Measurements from ENCODE around the gene ABCA2. TPM values are rescaled to one million over a fixed set of nuclear protein-coding genes. Genes with fewer than 3 reads are reported as not detected.

The ABCA2 gene
- total and polyA plus RNA-seq, 11 donors: 13.1 to 44.3 (median 30.6) TPM

GRCh38 chr9:137014776-137015539, 13.1 kb downstream of the ABCA2 start:
- ATAC-seq (no peak), DNase-seq (no peak)
- TF ChIP-seq POLR2A (IDR thresholded peaks at IDR 0.05) (no peak), CTCF (IDR thresholded peaks at IDR 0.05) (no peak)
- Histone ChIP-seq H3K4me3 (no peak overlapping the region), H3K27me3 (no peaks in the 10 kb centered on the region), H3K4me1 (no peaks in the 10 kb centered on the region), H3K9me3 (no peaks in the 10 kb centered on the region), H3K27ac (no peak overlapping the region), H3K36me3 (peaks cover 0 to 79% (median 52%) of the 10 kb centered on the region in 9 donors)
- intact Hi-C loops (cut with DNase I): loop anchor here in 1 of 10 donors (5.0 kb wide), 1 partner anchor 188 kb away; no protein-coding TSS in a partner anchor
- 94 to 98% (median 97%) methylated on average over 21 to 36 of the region's 36 CpGs for WGBS, 4 donors

GRCh38 chr9:137014166-137014565, 13.9 kb downstream of the ABCA2 start:
- ATAC-seq: no peak

GRCh38 chr9:137013571-137013940, 14.5 kb downstream of the ABCA2 start:
- H3K36me3 ChIP-seq: peaks cover 0 to 83% (median 55%) of the 10 kb centered on the region in 9 donors

More at GRCh38 chr9:137014166-137014565, 13.9 kb downstream of the ABCA2 start:
- TF ChIP-seq POLR2A (IDR thresholded peaks at IDR 0.05) (no peak), CTCF (IDR thresholded peaks at IDR 0.05) (no peak)
- intact Hi-C loops (cut with DNase I): no loop called here
- Histone ChIP-seq H3K27ac (no peak overlapping the region), H3K4me3 (no peak overlapping the region), H3K4me1 (no peaks in the 10 kb centered on the region), H3K9me3 (no peaks in the 10 kb centered on the region), H3K36me3 (peaks cover 0 to 87% (median 59%) of the 10 kb centered on the region in 9 donors), H3K27me3 (no peaks in the 10 kb centered on the region)
- DNase-seq: no peak
- WGBS, 4 donors: 89 to 95% (median 92%) methylated on average over 19 to 23 of the region's 23 CpGs

GRCh38 chr9:137012694-137013570, 15.1 kb downstream of the ABCA2 start:
- DNase-seq (no peak), ATAC-seq (no peak)
- TF ChIP-seq POLR2A (IDR thresholded peaks at IDR 0.05) (no peak), CTCF (IDR thresholded peaks at IDR 0.05) (no peak)
- H3K27ac ChIP-seq: no peak overlapping the region
- peaks cover 0 to 86% (median 53%) of the 10 kb centered on the region in 9 donors for H3K36me3 ChIP-seq
- 86 to 96% (median 89%) methylated on average over 16 to 67 of the region's 67 CpGs for WGBS, 4 donors
- no peak overlapping the region for H3K4me3 ChIP-seq
- H3K9me3 ChIP-seq: no peaks in the 10 kb centered on the region
- no peaks in the 10 kb centered on the region for H3K27me3 ChIP-seq
- no peaks in the 10 kb centered on the region for H3K4me1 ChIP-seq
- intact Hi-C loops (cut with DNase I): no loop called here

More at GRCh38 chr9:137013571-137013940, 14.5 kb downstream of the ABCA2 start:
- DNase-seq (no peak), ATAC-seq (no peak)
- Histone ChIP-seq H3K4me1 (no peaks in the 10 kb centered on the region), H3K27me3 (no peaks in the 10 kb centered on the region), H3K4me3 (no peak overlapping the region), H3K9me3 (no peaks in the 10 kb centered on the region), H3K27ac (no peak overlapping the region)
- no peak for TF ChIP-seq POLR2A (IDR thresholded peaks at IDR 0.05)
- intact Hi-C loops (cut with DNase I): no loop called here
- 94 to 97% (median 96%) methylated on average over 18 to 20 of the region's 20 CpGs for WGBS, 4 donors
